HepG2 (cell line): ENCODE data around the gene IL1RAP. TPM values are rescaled to one million over a fixed set of nuclear protein-coding genes. Genes with fewer than 3 reads are reported as not detected.

Source experiments
- BCL6 ChIP-seq: IDR thresholded peaks from 2 replicates; pipeline ENCODE4 v1.6.1; 2016; ENCODE audit warnings: missing genetic modification reagents, missing compliant biosample characterization
- ELF3 ChIP-seq: IDR thresholded peaks from 2 replicates; pipeline ENCODE4 v1.6.1; 2016; ENCODE audit warnings: missing genetic modification reagents, missing compliant biosample characterization
- JUN ChIP-seq: sonication (generic); formaldehyde crosslinking; IDR thresholded peaks from 2 replicates; pipeline ENCODE4 v1.4.0; 2020; ENCODE audit warnings: mild to moderate bottlenecking, missing genetic modification reagents
- NR2C2 ChIP-seq: sonication (generic); formaldehyde crosslinking; IDR thresholded peaks from 2 replicates; pipeline ENCODE4 v1.4.0; 2020; ENCODE audit warnings: missing genetic modification reagents, mild to moderate bottlenecking, moderate library complexity, borderline replicate concordance
- ZNF788 ChIP-seq: sonication (generic); formaldehyde crosslinking; IDR thresholded peaks from 2 replicates; pipeline ENCODE4 v1.5.0; 2020; ENCODE audit warnings: mild to moderate bottlenecking, missing genetic modification reagents, borderline replicate concordance
- polyA plus RNA-seq, 8 experiments: library from polyadenylated mRNA; depleted of rRNA in 3 of 8; stranded (reverse) in 7 of 8; unstranded in 1 of 8; fragments of >200 nt; fragmentation: Illumina TruSeq in 4 of 8; extraction: Trizol in 4 of 8; gene quantifications; 2 replicates each; pipeline versions ENCODE4 v1.2.1 to v1.2.3, GENCODE V29; 2011 to 2016; ENCODE audit warnings: low read depth in 4 of 8, missing spikeins in 1 of 8, mixed read lengths in 1 of 8; ENCODE audit not compliant: insufficient read depth in 1 of 8
- total RNA-seq, 5 experiments: library from RNA; depleted of rRNA; stranded (reverse); fragments of >200 nt; fragmentation: Illumina TruSeq; extraction: Trizol; gene quantifications; 2 replicates each; pipeline ENCODE4 v1.2.3, GENCODE V29; 2016; ENCODE audit warnings: low read depth in 1 of 5
- TF ChIP-seq, protein P1 (sequence below): sonication (generic); formaldehyde crosslinking; IDR thresholded peaks from 2 replicates; pipeline ENCODE4 v1.5.0; 2020; ENCODE audit warnings: mild to moderate bottlenecking, missing genetic modification reagents, borderline replicate concordance
- TF ChIP-seq, protein P2 (sequence below): IDR thresholded peaks from 2 replicates; pipeline ENCODE4 v1.6.1; 2016; ENCODE audit warnings: missing compliant biosample characterization, missing genetic modification reagents, borderline replicate concordance
- TF ChIP-seq, protein P3 (sequence below): sonication (generic); formaldehyde crosslinking; IDR thresholded peaks from 2 replicates; pipeline ENCODE4 v1.4.0; 2020; ENCODE audit warnings: missing genetic modification reagents
- TF ChIP-seq, protein P4 (sequence below): sonication (generic); formaldehyde crosslinking; IDR thresholded peaks from 2 replicates; pipeline ENCODE4 v1.5.1; 2020; ENCODE audit warnings: mild to moderate bottlenecking, missing genetic modification reagents, moderate library complexity
- TF ChIP-seq, protein P5 (sequence below): sonication (generic); formaldehyde crosslinking; IDR thresholded peaks from 2 replicates; pipeline ENCODE4 v1.4.0; 2020; ENCODE audit warnings: missing genetic modification reagents, borderline replicate concordance

Gene IL1RAP
- total and polyA plus RNA-seq, 2 of the 13 experiments (the other 11 are each of a cell fraction or from before 2014, with no cell fraction given): 18.3 to 54.9 TPM

DNA sequence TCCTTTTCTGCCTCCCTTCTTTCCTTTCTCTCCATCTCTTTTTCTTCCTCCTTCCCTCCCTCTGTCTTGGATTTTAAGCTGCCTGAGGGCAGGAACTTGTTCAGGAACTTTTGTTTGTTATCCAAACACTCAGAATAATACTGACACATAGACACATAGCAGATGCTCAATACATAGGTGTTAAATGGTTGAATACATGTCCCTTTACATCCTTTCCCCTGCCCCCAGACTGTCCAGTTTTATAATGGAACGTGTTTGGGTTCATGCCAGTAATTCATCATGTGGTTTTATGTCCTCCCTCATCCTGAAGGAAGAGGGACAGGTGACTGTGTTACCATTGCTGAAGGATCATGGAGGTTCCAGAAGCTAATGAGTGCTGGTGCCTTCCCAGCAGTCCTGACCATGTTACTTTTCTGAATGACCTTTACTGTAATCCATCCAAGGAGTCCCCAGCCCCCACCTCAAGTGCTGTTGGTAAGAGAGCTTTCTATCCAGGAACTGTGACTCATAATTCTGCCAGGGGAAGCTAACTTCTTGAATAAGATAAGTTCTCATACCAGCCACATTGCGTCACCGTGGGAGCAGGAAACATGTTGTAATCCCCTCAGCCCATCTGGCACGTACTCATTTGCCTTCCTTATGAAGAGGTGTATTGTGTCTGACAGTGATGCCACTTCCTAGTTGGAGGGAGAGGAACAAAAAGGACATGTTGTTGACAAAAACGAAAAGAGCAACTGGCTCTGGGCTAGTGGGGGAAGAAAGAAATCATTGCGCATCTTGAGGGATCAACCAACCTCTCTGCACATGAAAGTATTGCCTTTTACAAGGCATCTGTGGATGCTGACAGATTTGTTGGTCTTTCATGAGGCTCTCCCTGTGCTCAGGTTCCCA lies 52.4 kb downstream of the IL1RAP start (continued):
- TF ChIP-seq NR2C2: peak; percentile 50; the same call in 1 of the 2 replicates
- TF ChIP-seq BCL6: peak; percentile 99
- TF ChIP-seq, protein P1, sequence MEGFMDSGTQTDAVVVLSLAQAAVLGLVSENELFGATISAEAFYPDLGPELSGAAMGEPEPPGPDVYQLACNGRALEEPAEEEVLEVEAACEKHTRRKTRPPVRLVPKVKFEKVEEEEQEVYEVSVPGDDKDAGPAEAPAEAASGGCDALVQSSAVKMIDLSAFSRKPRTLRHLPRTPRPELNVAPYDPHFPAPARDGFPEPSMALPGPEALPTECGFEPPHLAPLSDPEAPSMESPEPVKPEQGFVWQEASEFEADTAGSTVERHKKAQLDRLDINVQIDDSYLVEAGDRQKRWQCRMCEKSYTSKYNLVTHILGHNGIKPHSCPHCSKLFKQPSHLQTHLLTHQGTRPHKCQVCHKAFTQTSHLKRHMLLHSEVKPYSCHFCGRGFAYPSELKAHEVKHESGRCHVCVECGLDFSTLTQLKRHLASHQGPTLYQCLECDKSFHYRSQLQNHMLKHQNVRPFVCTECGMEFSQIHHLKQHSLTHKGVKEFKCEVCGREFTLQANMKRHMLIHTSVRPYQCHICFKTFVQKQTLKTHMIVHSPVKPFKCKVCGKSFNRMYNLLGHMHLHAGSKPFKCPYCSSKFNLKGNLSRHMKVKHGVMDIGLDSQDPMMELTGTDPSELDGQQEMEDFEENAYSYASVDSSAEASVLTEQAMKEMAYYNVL (CRISPR knock-in tag): peak; percentile 99
- peak; percentile 64; the same call in 1 of the 2 replicates for TF ChIP-seq ZNF788 (CRISPR knock-in tag)
- TF ChIP-seq JUN: peak; percentile 99
- peak; percentile 100 for TF ChIP-seq ELF3
- TF ChIP-seq, protein P2, sequence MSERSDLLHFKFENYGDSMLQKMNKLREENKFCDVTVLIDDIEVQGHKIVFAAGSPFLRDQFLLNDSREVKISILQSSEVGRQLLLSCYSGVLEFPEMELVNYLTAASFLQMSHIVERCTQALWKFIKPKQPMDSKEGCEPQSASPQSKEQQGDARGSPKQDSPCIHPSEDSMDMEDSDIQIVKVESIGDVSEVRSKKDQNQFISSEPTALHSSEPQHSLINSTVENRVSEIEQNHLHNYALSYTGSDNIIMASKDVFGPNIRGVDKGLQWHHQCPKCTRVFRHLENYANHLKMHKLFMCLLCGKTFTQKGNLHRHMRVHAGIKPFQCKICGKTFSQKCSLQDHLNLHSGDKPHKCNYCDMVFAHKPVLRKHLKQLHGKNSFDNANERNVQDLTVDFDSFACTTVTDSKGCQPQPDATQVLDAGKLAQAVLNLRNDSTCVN (CRISPR knock-in tag): peak; percentile 75; the same call in 1 of the 2 replicates
- TF ChIP-seq, protein P3, sequence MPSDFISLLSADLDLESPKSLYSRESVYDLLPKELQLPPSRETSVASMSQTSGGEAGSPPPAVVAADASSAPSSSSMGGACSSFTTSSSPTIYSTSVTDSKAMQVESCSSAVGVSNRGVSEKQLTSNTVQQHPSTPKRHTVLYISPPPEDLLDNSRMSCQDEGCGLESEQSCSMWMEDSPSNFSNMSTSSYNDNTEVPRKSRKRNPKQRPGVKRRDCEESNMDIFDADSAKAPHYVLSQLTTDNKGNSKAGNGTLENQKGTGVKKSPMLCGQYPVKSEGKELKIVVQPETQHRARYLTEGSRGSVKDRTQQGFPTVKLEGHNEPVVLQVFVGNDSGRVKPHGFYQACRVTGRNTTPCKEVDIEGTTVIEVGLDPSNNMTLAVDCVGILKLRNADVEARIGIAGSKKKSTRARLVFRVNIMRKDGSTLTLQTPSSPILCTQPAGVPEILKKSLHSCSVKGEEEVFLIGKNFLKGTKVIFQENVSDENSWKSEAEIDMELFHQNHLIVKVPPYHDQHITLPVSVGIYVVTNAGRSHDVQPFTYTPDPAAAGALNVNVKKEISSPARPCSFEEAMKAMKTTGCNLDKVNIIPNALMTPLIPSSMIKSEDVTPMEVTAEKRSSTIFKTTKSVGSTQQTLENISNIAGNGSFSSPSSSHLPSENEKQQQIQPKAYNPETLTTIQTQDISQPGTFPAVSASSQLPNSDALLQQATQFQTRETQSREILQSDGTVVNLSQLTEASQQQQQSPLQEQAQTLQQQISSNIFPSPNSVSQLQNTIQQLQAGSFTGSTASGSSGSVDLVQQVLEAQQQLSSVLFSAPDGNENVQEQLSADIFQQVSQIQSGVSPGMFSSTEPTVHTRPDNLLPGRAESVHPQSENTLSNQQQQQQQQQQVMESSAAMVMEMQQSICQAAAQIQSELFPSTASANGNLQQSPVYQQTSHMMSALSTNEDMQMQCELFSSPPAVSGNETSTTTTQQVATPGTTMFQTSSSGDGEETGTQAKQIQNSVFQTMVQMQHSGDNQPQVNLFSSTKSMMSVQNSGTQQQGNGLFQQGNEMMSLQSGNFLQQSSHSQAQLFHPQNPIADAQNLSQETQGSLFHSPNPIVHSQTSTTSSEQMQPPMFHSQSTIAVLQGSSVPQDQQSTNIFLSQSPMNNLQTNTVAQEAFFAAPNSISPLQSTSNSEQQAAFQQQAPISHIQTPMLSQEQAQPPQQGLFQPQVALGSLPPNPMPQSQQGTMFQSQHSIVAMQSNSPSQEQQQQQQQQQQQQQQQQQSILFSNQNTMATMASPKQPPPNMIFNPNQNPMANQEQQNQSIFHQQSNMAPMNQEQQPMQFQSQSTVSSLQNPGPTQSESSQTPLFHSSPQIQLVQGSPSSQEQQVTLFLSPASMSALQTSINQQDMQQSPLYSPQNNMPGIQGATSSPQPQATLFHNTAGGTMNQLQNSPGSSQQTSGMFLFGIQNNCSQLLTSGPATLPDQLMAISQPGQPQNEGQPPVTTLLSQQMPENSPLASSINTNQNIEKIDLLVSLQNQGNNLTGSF (CRISPR knock-in tag): no peak
- TF ChIP-seq, protein P4, sequence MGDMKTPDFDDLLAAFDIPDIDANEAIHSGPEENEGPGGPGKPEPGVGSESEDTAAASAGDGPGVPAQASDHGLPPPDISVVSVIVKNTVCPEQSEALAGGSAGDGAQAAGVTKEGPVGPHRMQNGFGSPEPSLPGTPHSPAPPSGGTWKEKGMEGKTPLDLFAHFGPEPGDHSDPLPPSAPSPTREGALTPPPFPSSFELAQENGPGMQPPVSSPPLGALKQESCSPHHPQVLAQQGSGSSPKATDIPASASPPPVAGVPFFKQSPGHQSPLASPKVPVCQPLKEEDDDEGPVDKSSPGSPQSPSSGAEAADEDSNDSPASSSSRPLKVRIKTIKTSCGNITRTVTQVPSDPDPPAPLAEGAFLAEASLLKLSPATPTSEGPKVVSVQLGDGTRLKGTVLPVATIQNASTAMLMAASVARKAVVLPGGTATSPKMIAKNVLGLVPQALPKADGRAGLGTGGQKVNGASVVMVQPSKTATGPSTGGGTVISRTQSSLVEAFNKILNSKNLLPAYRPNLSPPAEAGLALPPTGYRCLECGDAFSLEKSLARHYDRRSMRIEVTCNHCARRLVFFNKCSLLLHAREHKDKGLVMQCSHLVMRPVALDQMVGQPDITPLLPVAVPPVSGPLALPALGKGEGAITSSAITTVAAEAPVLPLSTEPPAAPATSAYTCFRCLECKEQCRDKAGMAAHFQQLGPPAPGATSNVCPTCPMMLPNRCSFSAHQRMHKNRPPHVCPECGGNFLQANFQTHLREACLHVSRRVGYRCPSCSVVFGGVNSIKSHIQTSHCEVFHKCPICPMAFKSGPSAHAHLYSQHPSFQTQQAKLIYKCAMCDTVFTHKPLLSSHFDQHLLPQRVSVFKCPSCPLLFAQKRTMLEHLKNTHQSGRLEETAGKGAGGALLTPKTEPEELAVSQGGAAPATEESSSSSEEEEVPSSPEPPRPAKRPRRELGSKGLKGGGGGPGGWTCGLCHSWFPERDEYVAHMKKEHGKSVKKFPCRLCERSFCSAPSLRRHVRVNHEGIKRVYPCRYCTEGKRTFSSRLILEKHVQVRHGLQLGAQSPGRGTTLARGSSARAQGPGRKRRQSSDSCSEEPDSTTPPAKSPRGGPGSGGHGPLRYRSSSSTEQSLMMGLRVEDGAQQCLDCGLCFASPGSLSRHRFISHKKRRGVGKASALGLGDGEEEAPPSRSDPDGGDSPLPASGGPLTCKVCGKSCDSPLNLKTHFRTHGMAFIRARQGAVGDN (CRISPR knock-in tag): no peak
- TF ChIP-seq, protein P5, sequence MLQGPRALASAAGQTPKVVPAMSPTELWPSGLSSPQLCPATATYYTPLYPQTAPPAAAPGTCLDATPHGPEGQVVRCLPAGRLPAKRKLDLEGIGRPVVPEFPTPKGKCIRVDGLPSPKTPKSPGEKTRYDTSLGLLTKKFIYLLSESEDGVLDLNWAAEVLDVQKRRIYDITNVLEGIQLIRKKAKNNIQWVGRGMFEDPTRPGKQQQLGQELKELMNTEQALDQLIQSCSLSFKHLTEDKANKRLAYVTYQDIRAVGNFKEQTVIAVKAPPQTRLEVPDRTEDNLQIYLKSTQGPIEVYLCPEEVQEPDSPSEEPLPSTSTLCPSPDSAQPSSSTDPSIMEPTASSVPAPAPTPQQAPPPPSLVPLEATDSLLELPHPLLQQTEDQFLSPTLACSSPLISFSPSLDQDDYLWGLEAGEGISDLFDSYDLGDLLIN (CRISPR knock-in tag): no peak
